Testis (tissue), 3 donors: Measurements from ENCODE around the gene UNK. TPM values are rescaled to one million over a fixed set of nuclear protein-coding genes. Genes with fewer than 3 reads are reported as not detected.

Experiments
- DNase-seq: peaks from one replicate; pipeline ENCODE4 v3.0.0-alpha.2; 2019
- H3K27ac ChIP-seq, 2 donors: fragments of 200-600 bp; sonication (generic); one replicate each; pipeline ENCODE4 v1.5.1; 2019
- H3K27me3 ChIP-seq: fragments of 200-600 bp; sonication (generic); one replicate; pipeline ENCODE4 v1.5.1; 2019
- H3K36me3 ChIP-seq: fragments of 200-600 bp; sonication (generic); one replicate; pipeline ENCODE4 v1.5.1; 2017; ENCODE audit warnings: low read depth; ENCODE audit errors: missing control alignments
- H3K4me1 ChIP-seq: fragments of 200-600 bp; sonication (generic); one replicate; pipeline ENCODE4 v1.5.1; 2019
- H3K4me3 ChIP-seq, 2 donors: fragments of 200-600 bp; sonication (generic); one replicate each; pipeline ENCODE4 v1.5.1; 2017 to 2019
- H3K9me3 ChIP-seq: fragments of 200-600 bp; sonication (generic); one replicate; pipeline ENCODE4 v1.5.1; 2017
- CTCF ChIP-seq, 3 experiments: fragments of 450-650 bp in 2 of 3; fragments of 200-600 bp in 1 of 3; sonication (generic) in 1 of 3; IDR thresholded peaks; one replicate each; pipeline ENCODE4 v1.5.1; 2016 to 2019; ENCODE audit warnings: antibody characterized with exemption in 3 of 3, mild to moderate bottlenecking in 2 of 3, moderate library complexity in 1 of 3
- POLR2A ChIP-seq: fragments of 450-650 bp; IDR thresholded peaks from one replicate; pipeline ENCODE4 v1.6.1; 2017; ENCODE audit warnings: antibody characterized with exemption, mild to moderate bottlenecking, moderate library complexity
- WGBS, 2 donors: methylation state at CpG; one replicate each; pipeline ENCODE4 v1.1.5; 2018; 5-methylcytosine and 5-hydroxymethylcytosine counted together
- intact Hi-C: fragments of 100-400 bp; cut with DNase I; formaldehyde crosslinking; loops from one replicate; pipeline ENCODE4 v1.15.1; 2023; ENCODE audit warnings: low total_unique reads
- polyA plus RNA-seq: library from polyadenylated mRNA; stranded (reverse); fragments of 350-450 nt; fragmentation: Illumina TruSeq; extraction: RNeasy Lipid Tissue Mini Kit (QIAGEN cat#74804); gene quantifications from one replicate; pipeline ENCODE4 v1.2.3, GENCODE V29; 2014; ENCODE audit warnings: low read depth, low replicate concordance; ENCODE audit not compliant: insufficient read depth
- total RNA-seq, 2 donors: library from RNA; depleted of rRNA; stranded (reverse); fragments of >200 nt; gene quantifications; one replicate each; pipeline ENCODE4 v1.2.3, GENCODE V29; 2016

Gene UNK
- total and polyA plus RNA-seq, 3 donors from 2014 or later, result 57.2 to 76.0 (median 66.7) TPM

GRCh38 chr17:75743625-75744206, 40.9 kb upstream of the UNK start:
- intact Hi-C loops, result no loop called here
- 94% methylated on average over 7 to 25 of the region's 25 CpGs for WGBS, 2 donors

GRCh38 chr17:75748706-75749105, 35.9 kb upstream of the UNK start:
- no peaks in the 10 kb centered on the region for H3K36me3 ChIP-seq
- no peaks in the 10 kb centered on the region for H3K27me3 ChIP-seq
- H3K4me3 ChIP-seq, result no peak overlapping the region
- intact Hi-C loops, result no loop called here
- no peak overlapping the region for H3K27ac ChIP-seq
- TF ChIP-seq CTCF (IDR thresholded peaks at IDR 0.05) (no peak), POLR2A (no peak)
- H3K4me1 ChIP-seq, result peaks cover 14% of the 10 kb centered on the region
- WGBS, 2 donors, result 77 to 83% methylated on average over 6 to 9 of the region's 9 CpGs
- no peak for DNase-seq
- no peaks in the 10 kb centered on the region for H3K9me3 ChIP-seq

More at GRCh38 chr17:75743625-75744206, 40.9 kb upstream of the UNK start:
- DNase-seq, result no peak
- no peak overlapping the region for H3K4me3 ChIP-seq
- H3K4me1 ChIP-seq, result no peaks in the 10 kb centered on the region
- no peaks in the 10 kb centered on the region for H3K36me3 ChIP-seq
- no peak overlapping the region for H3K27ac ChIP-seq
- TF ChIP-seq CTCF (IDR thresholded peaks at IDR 0.05) (no peak), POLR2A (no peak)
- no peaks in the 10 kb centered on the region for H3K27me3 ChIP-seq
- no peaks in the 10 kb centered on the region for H3K9me3 ChIP-seq

GRCh38 chr17:75749545-75750389, 34.8 kb upstream of the UNK start:
- DNase-seq, result peak; percentile 95
- Histone ChIP-seq H3K27ac (peak overlapping the region; percentile 9 to 14), H3K4me3 (no peak overlapping the region), H3K36me3 (no peaks in the 10 kb centered on the region), H3K27me3 (no peaks in the 10 kb centered on the region), H3K9me3 (no peaks in the 10 kb centered on the region), H3K4me1 (peaks cover 22% of the 10 kb centered on the region)
- 37 to 40% methylated on average over 15 to 20 of the region's 20 CpGs for WGBS, 2 donors
- intact Hi-C loops, result no loop called here
- TF ChIP-seq POLR2A (no peak), CTCF (IDR thresholded peaks at IDR 0.05) (peak; percentile 96 to 99 (median 97))

- peaks cover 22% of the 10 kb centered on the region for H3K4me1 ChIP-seq
- H3K9me3 ChIP-seq, result no peaks in the 10 kb centered on the region
- intact Hi-C loops, result no loop called here
- no peaks in the 10 kb centered on the region for H3K27me3 ChIP-seq
- H3K36me3 ChIP-seq, result no peaks in the 10 kb centered on the region
- H3K4me3 ChIP-seq, result no peak overlapping the region
- 77 to 83% methylated on average over 12 to 23 of the region's 23 CpGs for whole genome bisulfite sequencing, 2 donors
- TF ChIP-seq CTCF (IDR thresholded peaks at IDR 0.05) (no peak), POLR2A (no peak)
- no peak for DNase-seq
- H3K27ac ChIP-seq, result no peak overlapping the region
These were observed 33.8 kb upstream of the UNK start for GRCh38 chr17:75750661-75751423.
